ENCODE measurements around the gene CD300C.
A peak's percentile ranks its signal among the peaks of the same experiment; 100 is the strongest.

CD300C gene

DNA sequence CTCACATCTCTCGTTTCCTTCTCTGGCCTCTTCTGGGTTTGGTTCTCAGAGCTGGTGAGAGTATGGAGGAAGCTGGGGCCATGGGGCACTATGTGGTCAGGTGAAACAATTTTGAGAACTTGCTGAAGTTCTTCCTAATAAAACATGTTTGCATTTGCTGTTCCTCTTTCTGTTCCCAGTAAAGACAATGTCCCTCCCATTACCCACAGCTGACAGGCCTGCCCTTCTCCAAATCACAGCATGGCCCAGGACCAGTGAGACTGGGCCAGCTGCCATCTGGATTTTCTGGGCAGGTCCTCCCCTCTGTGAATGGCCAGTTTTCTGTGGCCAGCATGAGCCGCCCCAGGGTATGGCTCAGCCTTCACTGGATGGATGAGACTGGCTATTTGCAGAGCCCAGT lies 21.5 kb upstream of the CD300C start, which contains the start of gene CD300H:
CD300H (minus strand) TSS at position 113 of the 400 bp plus-strand sequence.
- no peak within 1 kb of the TSS for H3K9ac ChIP-seq (ENCODE audit: low read length)

DNA sequence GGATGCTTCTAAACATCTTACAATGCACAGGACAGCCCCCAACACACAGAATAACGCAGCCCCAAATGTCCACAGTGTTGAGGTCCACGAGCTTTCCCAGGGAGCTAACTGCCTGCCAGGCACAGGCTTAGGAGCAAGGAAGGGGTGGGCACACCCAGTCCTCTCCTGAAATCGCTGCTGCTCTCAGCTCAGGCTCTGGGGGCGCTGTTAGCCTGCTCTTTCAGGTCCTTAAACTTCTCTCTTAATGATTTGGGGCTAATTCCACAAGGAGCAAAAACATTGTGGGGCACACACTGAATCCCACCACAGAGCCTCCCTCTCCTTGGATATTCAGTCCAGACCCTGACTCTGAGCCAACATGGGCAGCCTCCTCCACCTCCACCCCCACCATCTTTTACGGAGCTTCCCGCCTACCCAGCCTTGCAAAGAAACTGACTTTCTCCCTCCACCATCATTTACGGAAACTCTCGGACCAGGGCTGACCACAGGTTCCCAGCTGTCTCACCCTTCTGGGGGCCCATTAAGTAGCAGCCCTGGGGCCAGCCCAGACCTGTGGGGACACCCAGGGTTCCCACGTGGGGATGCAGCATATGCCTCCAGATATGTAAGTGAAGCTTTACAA lies 20.3 kb upstream of the CD300C start:
- H2AFZ ChIP-seq (ENCODE audit: low read depth, low read length): no peak overlapping the region
- peaks cover 6% of the 10 kb centered on the region for H3K27me3 ChIP-seq (ENCODE audit: low read depth, low read length)
- H3K79me2 ChIP-seq (ENCODE audit: low read length): no peaks in the 10 kb centered on the region
- peaks cover 23% of the 10 kb centered on the region for H3K4me1 ChIP-seq (ENCODE audit: low read length)
- H3K36me3 ChIP-seq (replicated peaks; ENCODE audit: low read depth, low read length): no peaks in the 10 kb centered on the region
- H3K4me2 ChIP-seq (ENCODE audit: low read length): peak overlapping the region; percentile 34
- H3K9ac ChIP-seq (ENCODE audit: low read length): no peak overlapping the region
- H3K9me3 ChIP-seq (ENCODE audit: insufficient read depth, low read length): no peaks in the 10 kb centered on the region
- no peak overlapping the region for H3K4me3 ChIP-seq (ENCODE audit: low read length)
- H3K27ac ChIP-seq (ENCODE audit: low read length): no peak overlapping the region
- TF ChIP-seq, protein P1, sequence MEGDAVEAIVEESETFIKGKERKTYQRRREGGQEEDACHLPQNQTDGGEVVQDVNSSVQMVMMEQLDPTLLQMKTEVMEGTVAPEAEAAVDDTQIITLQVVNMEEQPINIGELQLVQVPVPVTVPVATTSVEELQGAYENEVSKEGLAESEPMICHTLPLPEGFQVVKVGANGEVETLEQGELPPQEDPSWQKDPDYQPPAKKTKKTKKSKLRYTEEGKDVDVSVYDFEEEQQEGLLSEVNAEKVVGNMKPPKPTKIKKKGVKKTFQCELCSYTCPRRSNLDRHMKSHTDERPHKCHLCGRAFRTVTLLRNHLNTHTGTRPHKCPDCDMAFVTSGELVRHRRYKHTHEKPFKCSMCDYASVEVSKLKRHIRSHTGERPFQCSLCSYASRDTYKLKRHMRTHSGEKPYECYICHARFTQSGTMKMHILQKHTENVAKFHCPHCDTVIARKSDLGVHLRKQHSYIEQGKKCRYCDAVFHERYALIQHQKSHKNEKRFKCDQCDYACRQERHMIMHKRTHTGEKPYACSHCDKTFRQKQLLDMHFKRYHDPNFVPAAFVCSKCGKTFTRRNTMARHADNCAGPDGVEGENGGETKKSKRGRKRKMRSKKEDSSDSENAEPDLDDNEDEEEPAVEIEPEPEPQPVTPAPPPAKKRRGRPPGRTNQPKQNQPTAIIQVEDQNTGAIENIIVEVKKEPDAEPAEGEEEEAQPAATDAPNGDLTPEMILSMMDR (IDR thresholded peaks at IDR 0.05; ENCODE audit: low read depth, low read length): peak; percentile 79
- TF ChIP-seq EZH2phosphoT487 (IDR thresholded peaks at IDR 0.05; ENCODE audit: low read depth): no peak
- H4K20me1 ChIP-seq (ENCODE audit: insufficient read depth, low read length): no peaks in the 10 kb centered on the region

More for the DNA sequence above, 21.5 kb upstream of the CD300C start, which contains the start of gene CD300H:
- Histone ChIP-seq H3K27me3 (ENCODE audit: low read depth, low read length) (peaks cover 7% of the 10 kb centered on the region), H3K79me2 (ENCODE audit: low read length) (no peaks in the 10 kb centered on the region), H3K9me3 (ENCODE audit: insufficient read depth, low read length) (no peaks in the 10 kb centered on the region), H3K4me1 (ENCODE audit: low read length) (peaks cover 13% of the 10 kb centered on the region), H3K27ac (ENCODE audit: low read length) (no peak within 1 kb of the TSS), H3K36me3 (replicated peaks; ENCODE audit: low read depth, low read length) (no peaks in the 10 kb centered on the region), H2AFZ (ENCODE audit: low read depth, low read length) (no peak within 1 kb of the TSS), H3K4me2 (ENCODE audit: low read length) (peak within 1 kb of the TSS; percentile 34), H3K4me3 (ENCODE audit: low read length) (no peak within 1 kb of the TSS), H4K20me1 (ENCODE audit: insufficient read depth, low read length) (no peaks in the 10 kb centered on the region)
- TF ChIP-seq, protein P1 (IDR thresholded peaks at IDR 0.05; ENCODE audit: low read depth, low read length): no peak
- TF ChIP-seq EZH2phosphoT487 (IDR thresholded peaks at IDR 0.05; ENCODE audit: low read depth): no peak

DNA sequence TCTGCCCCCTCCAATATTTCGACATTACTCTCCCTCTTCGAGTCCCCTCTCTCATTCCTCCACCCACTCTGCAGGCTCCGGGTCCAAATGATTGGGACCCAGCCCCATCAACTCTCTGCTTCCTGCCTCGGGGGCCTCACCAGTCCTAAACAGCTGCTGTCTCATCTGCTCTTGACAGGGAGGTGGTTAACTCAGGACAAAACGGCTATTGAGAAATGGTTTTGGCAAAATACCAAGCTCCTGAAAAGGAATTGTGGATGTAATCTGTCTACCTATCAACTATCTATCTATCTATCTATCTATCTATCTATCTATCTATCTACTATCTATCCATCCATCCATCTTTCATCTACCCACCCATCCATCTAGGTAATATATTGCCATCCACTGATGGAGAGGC lies 19.2 kb upstream of the CD300C start:
- peaks cover 6% of the 10 kb centered on the region for H3K27me3 ChIP-seq (ENCODE audit: low read depth, low read length)
- no peak overlapping the region for H3K4me2 ChIP-seq (ENCODE audit: low read length)
- H3K4me3 ChIP-seq (ENCODE audit: low read length): no peak overlapping the region

DNA sequence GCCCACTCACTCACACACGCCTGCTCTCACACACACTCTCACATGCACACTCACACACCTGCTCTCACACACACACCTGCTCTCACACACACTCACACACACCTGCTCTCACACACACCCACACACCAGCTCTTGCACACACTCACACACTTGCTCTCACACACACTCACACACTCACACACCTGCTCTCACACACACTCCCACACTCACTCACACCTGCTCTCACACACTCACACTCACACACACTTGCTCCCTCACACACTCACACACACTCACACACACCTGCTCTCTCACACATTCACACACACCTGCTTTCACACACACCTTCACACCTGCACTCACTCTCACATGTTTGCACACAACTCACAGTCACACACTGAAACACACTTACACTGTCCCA lies 17.4 kb upstream of the CD300C start:
- no peak overlapping the region for H3K4me3 ChIP-seq (ENCODE audit: low read length)
- H3K27me3 ChIP-seq (ENCODE audit: low read depth, low read length): peaks cover 6% of the 10 kb centered on the region
- H3K9me3 ChIP-seq (ENCODE audit: insufficient read depth, low read length): no peaks in the 10 kb centered on the region
- no peak overlapping the region for H3K4me2 ChIP-seq (ENCODE audit: low read length)
- no peaks in the 10 kb centered on the region for H3K79me2 ChIP-seq (ENCODE audit: low read length)
- no peaks in the 10 kb centered on the region for H3K36me3 ChIP-seq (replicated peaks; ENCODE audit: low read depth, low read length)
- no peak overlapping the region for H2AFZ ChIP-seq (ENCODE audit: low read depth, low read length)
- TF ChIP-seq, protein P1 (IDR thresholded peaks at IDR 0.05; ENCODE audit: low read depth, low read length): no peak
- TF ChIP-seq EZH2phosphoT487 (IDR thresholded peaks at IDR 0.05; ENCODE audit: low read depth): no peak
- H3K4me1 ChIP-seq (ENCODE audit: low read length): peaks cover 52% of the 10 kb centered on the region
- no peak overlapping the region for H3K27ac ChIP-seq (ENCODE audit: low read length)
- H4K20me1 ChIP-seq (ENCODE audit: insufficient read depth, low read length): no peaks in the 10 kb centered on the region
- H3K9ac ChIP-seq (ENCODE audit: low read length): no peak overlapping the region

More for the DNA sequence above, 19.2 kb upstream of the CD300C start:
- Histone ChIP-seq H3K79me2 (ENCODE audit: low read length) (no peaks in the 10 kb centered on the region), H2AFZ (ENCODE audit: low read depth, low read length) (no peak overlapping the region), H3K4me1 (ENCODE audit: low read length) (peaks cover 34% of the 10 kb centered on the region), H4K20me1 (ENCODE audit: insufficient read depth, low read length) (no peaks in the 10 kb centered on the region), H3K9me3 (ENCODE audit: insufficient read depth, low read length) (no peaks in the 10 kb centered on the region), H3K27ac (ENCODE audit: low read length) (no peak overlapping the region), H3K36me3 (replicated peaks; ENCODE audit: low read depth, low read length) (no peaks in the 10 kb centered on the region), H3K9ac (ENCODE audit: low read length) (no peak overlapping the region)
- no peak for TF ChIP-seq EZH2phosphoT487 (IDR thresholded peaks at IDR 0.05; ENCODE audit: low read depth)
- TF ChIP-seq, protein P1 (IDR thresholded peaks at IDR 0.05; ENCODE audit: low read depth, low read length): no peak

Measured in OCI-LY3 (cell line).